NCI-H510A treated with DMSO at 0.1 percent for 48 hours (cell line): ENCODE measurements around the gene CNP.
"Not testable (repeated sequence)": the region's sequence is repeated elsewhere in the genome, so short reads cannot be mapped to it uniquely, and the experiment has no call there.

ENCODE experiments used
- DNase-seq: peaks from one replicate; lab custom pipeline; 2025; lab: John Stamatoyannopoulos, UW

CNP gene

DNA sequence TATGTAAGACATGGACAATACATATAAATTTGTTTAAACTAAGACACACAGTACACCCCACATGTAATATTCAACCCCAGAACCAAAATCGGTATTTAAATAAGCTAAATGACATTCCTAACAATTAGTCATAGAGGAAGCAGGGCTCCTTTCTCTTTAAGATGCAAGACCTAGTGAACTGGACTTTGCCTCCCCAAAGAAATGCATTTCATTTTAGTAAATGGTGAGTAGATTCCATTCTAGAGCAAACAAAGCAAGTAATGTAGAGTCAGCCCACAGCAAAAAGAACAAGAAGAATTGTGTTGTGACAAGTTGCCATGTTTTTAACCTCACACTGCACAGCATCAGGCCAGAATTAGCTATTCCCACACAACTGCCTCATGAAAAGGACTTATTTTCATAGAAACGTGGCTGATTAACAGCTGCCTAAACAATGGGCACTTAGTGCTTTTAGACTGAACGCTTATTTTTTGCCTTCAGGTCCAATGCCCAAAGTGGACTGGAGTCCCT is 36.3 kb downstream of the CNP start:
- no peak for DNase-seq

DNA sequence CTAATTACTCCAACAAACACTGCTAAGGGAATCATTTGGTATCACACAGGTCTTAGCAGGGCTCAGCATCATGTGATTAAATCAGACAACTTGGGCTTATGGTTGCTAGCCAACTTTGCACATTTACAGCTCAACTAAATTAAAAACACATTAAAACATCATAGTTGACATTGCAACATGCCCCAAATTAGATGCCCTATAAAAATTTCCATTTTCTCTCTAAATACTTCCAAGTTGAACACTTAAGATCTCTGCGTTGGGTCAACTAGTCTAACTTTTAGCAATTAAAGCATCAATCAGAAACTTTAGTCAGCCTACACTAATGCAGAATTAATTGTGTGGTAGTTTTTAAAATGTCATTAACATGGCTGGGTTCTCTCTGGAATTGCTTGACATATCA is 38.6 kb downstream of the CNP start:
- DNase-seq = no peak

GRCh38 chr17:42009170-42009569 is 42.6 kb downstream of the CNP start:
- DNase-seq = no peak

DNA sequence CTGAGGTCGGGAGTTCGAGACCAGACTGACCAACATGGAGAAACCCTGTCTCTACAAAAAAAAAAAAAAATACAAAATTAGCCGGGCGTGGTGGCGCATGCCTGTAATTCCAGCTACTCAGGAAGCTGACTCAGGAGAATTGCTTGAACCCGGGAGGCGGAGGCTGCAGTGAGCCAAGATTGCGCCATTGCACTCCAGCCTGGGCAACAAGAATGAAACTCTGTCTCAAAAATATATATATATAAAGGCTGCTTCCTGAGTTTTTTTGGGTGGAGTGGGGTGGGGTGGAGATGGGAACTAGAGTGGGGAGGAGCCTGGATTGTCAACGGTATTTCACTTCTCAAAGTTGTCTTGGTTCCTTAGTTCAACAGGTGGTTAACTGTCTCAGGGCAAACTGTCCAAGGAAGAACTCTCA is 43.7 kb downstream of the CNP start:
- DNase-seq = not testable (repeated sequence)

DNA sequence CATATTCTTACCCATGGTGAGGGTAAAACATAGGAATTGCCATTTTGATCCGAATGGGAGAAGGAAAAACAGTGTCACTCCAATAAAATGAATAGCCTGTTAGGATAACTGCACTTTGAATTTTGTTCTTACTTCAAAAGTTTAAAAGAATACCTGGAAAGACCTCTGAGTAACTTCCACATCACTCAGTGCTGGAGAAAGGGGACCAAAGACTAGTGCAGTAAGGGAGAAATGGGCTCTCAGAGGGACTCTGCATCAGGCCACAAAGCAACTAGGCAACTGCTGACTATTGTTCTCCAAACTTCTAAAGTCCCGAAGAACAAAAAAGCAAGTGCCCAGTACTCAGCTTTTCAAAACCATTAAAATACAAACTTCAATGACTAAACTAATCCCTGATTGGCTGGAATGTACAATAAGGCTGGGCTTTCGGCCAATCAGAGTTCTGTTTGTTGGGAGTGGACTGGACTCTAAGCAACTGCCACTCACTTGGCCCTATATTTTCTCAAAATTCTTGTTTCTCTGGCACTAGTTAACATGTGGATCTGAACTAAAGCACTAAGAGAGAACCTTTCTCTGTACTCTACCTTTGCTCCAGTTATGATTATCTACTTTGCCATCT is 44.4 kb downstream of the CNP start:
- DNase-seq = no peak

DNA sequence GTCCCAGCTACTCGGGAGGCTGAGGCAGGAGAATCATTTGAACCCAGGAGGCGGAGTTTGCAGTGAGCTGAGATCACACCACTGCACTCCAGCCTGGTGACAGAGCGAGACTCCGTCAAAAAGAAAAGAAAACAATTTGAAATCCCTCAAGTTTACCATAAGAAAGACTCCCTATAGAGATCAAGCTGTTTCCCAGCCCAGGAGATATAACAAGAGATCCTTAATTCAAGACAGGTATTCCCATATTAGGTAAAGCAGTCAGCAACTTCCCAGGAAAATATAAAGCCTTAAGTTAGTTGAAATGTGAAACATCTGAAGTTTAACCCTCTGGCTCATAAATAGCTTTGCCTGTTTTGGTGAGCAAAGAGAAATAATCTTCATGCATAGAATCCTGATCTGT is 45.8 kb downstream of the CNP start:
- DNase-seq = not testable (repeated sequence)

DNA sequence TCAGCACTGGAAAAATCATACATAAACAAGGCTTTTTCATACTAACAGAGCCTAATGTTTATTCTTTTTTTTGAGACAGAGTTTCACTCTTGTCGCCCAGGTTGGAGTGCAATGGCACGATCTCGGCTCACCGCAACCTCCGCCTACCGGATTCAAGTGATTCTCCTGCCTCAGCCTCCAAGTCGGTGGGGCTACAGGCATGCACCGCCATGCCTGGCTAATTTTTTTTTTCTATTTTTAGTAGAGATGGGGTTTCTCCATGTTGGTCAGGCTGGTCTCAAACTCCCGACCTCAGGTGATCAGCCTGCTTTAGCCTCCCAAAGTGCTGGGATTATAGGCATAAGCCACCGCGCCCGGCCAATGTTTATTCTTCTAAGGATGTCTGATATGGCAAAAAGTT is 47.1 kb downstream of the CNP start:
- not testable (repeated sequence) for DNase-seq

DNA sequence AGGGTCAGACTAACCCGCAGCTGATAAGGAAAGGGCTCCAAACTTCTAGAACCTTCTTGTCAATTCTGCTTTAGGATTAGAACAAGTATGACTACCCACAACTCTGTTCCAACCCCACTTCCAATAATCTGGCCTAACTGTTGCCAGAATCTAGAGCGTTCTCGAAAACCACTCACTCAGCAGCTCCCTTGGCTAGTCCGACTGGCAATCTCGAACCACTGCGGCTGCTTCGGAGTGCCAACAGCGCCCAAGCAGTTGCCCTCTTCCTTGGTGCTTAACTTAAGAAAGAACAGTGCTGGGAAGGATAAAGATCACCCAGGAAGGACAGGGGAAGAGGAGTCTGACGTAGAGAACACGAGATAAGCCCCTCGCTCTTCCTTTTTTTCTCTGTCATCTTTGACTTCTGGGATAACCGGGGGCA is 49.8 kb downstream of the CNP start:
- DNase-seq = peak; percentile 34

DNA sequence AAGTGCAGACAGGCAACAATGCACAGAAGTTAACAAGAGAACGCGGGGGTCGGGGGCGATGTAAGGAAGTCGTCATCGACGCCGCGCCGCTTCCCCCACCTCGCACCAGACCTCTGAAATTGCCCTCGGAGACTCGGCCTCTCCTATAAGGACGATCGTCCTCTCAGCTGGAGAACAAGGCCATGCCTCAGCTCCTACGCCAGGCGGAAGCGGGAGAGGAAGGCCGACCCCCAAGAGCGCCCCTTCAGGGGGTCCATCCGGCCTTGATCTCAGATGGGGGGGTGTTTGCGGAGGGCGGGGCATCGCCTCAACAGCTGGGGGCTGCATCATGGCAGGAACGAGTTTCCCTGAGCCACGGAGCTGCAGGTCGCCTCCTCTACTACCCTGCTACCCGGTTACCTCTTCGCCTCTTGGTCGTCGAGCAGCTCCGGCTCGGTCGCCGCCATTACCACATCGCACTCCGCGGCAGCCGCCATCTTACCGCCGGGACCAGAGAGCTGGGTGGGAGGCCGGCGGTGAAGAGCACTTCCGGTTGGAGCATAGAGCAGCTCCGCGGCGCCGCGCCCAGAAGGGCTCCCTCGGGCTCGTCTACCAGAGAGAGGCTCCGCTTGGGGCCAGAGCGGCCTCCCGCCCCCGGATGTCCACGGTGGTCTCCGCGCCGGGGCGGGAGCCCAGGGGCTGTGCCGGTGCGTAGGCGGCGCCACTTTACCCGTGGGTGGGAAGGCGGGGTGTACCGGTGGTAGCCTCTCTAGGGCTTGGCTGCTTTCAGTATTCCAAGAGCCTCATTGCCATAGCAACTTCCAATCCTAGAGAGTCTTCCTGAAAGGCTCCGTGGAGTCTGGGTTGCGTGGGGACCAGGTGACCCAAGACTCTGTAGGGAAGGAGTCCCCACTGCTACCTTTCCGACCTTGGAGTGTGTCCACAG is 50.6 kb downstream of the CNP start, which contains the start of gene DNAJC7:
Gene DNAJC7 (minus strand): TSS at position 499 of the 925 bp plus-strand sequence. CDS start 23 bp downstream, at position 476.
- peak; percentile 84 for DNase-seq

- no peak for DNase-seq
Measured at GRCh38 chr17:42017866-42018200, 51.2 kb downstream of the CNP start.

DNA sequence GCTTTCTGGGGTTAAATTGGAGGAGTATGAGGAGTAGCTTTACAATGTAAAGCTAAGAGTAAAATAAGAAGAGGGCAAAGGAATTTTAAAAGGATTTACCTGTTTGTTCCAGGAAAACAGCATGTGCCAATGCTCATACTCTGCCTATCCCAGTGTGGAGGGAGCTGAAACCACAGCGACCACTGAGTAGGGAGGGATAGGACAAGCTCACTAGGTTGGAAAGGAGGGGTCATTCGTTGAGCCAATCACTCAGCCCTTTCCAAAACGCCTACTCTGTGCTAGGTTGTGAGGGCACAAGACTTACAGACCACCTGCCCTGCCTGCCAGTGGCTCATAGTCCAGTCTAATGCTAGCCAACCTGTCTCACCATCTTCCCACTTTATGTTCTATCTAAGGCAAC is 51.7 kb downstream of the CNP start:
- DNase-seq = no peak

DNA sequence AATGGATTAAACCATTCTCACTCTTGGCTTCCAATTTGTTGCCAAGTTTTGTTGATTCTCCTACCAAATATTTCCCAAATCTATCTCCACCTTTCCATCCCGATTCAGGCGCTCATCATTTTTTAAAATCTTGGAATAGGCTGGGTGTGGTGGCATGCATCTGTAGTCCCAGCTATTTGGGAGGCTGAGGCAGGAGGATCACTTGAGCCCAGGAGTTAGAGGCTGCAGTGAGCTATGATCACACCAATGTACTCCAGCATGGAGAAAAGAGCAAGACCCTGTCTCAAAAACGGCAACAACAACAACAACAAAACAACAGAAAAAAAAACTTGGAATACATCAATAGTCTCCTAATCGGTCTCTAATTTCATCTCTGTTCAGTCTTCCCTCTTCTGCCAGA is 52.4 kb downstream of the CNP start:
- no peak for DNase-seq

DNA sequence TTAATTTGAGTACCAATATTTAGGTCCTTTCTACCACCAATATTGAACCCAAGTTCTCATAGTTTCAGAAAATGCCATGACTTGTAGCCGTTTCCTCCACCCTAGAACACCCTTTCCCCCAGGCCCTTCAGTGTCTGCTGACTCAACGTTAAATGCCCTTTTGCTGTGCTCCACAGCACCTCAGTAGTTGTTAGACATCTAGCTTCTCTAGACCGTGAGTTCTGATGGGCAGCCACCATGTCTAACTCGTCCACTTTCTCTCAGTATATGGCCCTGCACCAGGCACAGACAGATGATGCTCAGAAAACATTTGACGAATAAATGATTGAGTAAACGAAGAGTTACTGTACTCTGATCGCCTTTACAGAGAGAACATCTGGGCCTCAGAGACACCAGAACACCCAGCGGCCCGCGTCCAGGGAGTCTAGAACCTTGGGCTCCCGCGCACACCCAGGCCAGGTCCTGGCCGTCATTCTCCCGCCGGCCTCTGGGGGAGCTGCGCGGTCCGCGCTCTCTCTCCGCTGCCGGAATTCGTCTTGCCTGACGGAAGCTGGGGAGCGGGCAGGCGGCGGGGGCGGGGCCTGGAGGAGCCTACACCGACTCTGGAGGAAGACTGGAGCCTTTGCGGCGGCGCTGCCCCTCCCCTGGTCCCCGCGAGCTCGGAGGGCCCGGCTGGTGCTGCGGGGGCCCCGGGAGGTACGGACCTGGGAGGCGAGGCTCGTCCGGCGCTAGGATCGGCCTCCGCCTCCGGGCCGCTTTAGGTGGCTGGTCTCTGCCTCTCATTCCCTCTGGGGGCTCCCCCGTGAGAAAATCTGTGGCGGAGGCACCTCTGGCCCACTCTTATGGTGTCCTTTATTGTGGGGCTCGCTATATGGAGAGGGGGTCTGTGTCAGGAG is 53.2 kb downstream of the CNP start, which contains the start of gene NKIRAS2:
Gene NKIRAS2 (plus strand): TSS at position 582 of the 896 bp plus-strand sequence. CDS start 1,488 bp downstream, outside the sequence.
- peak; percentile 89 for DNase-seq

DNA sequence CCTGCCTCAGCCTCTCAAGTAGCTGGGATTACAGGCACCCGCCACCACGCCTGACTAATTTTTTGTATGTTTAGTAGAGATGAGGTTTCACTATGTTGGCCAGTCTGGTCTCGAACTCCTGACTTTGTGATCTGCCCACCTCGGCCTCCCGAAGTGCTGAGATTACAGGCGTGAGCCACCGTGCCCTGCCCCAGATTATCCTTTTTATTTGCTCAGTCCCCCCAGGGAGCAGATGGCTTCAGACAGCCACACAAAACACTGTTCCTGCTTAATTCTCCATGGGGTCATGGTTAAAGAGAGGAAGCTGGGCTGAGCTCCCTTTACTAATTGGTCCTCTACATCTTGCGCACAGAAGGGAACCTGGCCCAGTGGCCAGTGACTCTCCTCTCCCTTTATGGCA is 54.2 kb downstream of the CNP start:
- DNase-seq = not testable (repeated sequence)

GRCh38 chr17:42023524-42024349 is 57.1 kb downstream of the CNP start:
- DNase-seq = no peak

GRCh38 chr17:42025191-42025579 is 58.6 kb downstream of the CNP start:
- DNase-seq = no peak

DNA sequence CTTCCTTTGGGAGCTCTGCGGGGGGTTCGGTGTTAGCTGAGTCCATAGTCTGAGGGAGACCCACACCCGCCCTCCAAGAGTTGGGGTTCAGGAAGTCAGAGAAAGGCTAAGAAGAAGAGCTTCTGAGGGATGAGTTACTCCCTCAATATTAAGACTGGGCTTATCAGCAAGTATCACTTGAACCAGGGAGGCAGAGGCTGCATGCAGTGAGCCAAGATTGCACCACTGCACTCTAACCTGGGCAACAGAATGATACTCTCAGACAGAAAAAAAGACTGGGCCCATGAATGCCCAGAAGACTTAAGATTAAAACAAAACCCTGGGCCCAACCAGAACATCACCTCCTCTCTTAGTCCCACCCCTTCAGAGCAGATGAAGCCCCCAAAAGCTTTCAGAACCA is 59.3 kb downstream of the CNP start:
- DNase-seq = no peak

DNA sequence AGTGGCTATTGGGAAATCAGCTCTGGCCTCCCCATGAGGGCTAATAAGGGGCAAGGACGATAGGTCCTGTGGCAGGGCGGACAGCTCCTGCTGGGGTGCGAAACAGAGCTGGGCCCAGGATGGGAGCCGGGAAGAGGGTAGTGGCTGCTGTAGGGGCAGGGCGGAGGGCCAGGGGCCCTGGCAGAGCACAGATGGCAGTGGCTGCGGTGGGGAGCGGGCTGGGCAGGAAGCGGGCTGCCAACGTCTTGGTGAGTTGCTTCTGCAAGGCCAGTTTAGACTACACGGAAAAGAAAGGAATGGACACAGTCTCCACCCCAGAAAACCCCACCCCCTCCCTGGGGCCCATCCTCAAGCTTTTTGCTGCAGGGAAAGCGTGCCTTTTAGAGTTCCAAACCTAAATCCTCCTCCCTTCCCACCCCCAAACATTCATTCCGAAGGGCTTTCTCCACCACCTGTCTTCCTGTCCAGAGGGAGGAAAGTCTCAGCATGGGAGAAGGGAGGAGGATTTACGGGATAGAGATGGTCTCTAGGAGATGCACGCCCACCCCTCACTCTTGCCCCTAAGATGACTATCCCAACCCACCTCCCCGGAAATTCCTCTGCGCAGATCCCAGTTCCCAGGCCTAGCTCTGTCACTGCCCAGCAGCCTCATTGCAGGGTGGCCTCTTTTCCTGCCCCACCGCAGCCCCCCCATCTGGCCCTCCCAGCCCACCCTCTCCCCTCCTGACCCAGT is 60.4 kb downstream of the CNP start:
- no peak for DNase-seq
